Measurements from ENCODE around the gene AP5M1. TPM values are rescaled to one million over a fixed set of nuclear protein-coding genes. Genes with fewer than 3 reads are reported as not detected.
"Not testable (repeated sequence)": the region's sequence is repeated elsewhere in the genome, so short reads cannot be mapped to it uniquely, and the experiment has no call there.

AP5M1 gene
- total RNA-seq, 1 donor from 2014 or later, result 36.3 TPM

GRCh38 chr14:57243320-57243719, 25.5 kb upstream of the AP5M1 start:
- TF ChIP-seq CTCF (IDR thresholded peaks at IDR 0.05; ENCODE audit: unreplicated experiment), result no peak
- Mint-ChIP-seq H3K36me3 (peaks cover 6% of the 10 kb centered on the region), H3K27ac (no peak overlapping the region), H3K9me3 (no peaks in the 10 kb centered on the region), H3K4me1 (no peaks in the 10 kb centered on the region), H3K27me3 (ENCODE audit: low read depth) (no peaks in the 10 kb centered on the region), H3K4me3 (no peak overlapping the region)
- DNase-seq (ENCODE audit: low spot score in 2 of 2, unreplicated experiment in 2 of 2), result no peak

- TF ChIP-seq CTCF (IDR thresholded peaks at IDR 0.05; ENCODE audit: unreplicated experiment), result no peak
- Mint-ChIP-seq H3K27me3 (ENCODE audit: low read depth) (no peaks in the 10 kb centered on the region), H3K9me3 (no peaks in the 10 kb centered on the region), H3K27ac (no peak overlapping the region), H3K36me3 (peaks cover 6% of the 10 kb centered on the region), H3K4me3 (no peak overlapping the region), H3K4me1 (no peaks in the 10 kb centered on the region)
- no peak for DNase-seq (ENCODE audit: low spot score in 2 of 2, unreplicated experiment in 2 of 2)
Observed at GRCh38 chr14:57244106-57244505, 24.7 kb upstream of the AP5M1 start.

GRCh38 chr14:57245941-57246340, 22.8 kb upstream of the AP5M1 start:
- TF ChIP-seq CTCF (IDR thresholded peaks at IDR 0.05; ENCODE audit: unreplicated experiment), result no peak
- Mint-ChIP-seq H3K9me3 (no peaks in the 10 kb centered on the region), H3K36me3 (peaks cover 6% of the 10 kb centered on the region), H3K27me3 (ENCODE audit: low read depth) (no peaks in the 10 kb centered on the region), H3K4me3 (no peak overlapping the region), H3K4me1 (no peaks in the 10 kb centered on the region), H3K27ac (no peak overlapping the region)
- no peak for DNase-seq (ENCODE audit: low spot score in 2 of 2, unreplicated experiment in 2 of 2)

- H3K36me3 Mint-ChIP-seq, result peaks cover 6% of the 10 kb centered on the region
- H3K27me3 Mint-ChIP-seq (ENCODE audit: low read depth), result no peaks in the 10 kb centered on the region
- no peaks in the 10 kb centered on the region for H3K4me1 Mint-ChIP-seq
- H3K9me3 Mint-ChIP-seq, result no peaks in the 10 kb centered on the region
- no peak for TF ChIP-seq CTCF (IDR thresholded peaks at IDR 0.05; ENCODE audit: unreplicated experiment)
- no peak for DNase-seq (ENCODE audit: low spot score in 2 of 2, unreplicated experiment in 2 of 2)
- H3K27ac Mint-ChIP-seq, result no peak overlapping the region
- no peak overlapping the region for H3K4me3 Mint-ChIP-seq
Observed at GRCh38 chr14:57246933-57247657, 21.7 kb upstream of the AP5M1 start.

- no peak for TF ChIP-seq CTCF (IDR thresholded peaks at IDR 0.05; ENCODE audit: unreplicated experiment)
- no peaks in the 10 kb centered on the region for H3K4me1 Mint-ChIP-seq
- H3K4me3 Mint-ChIP-seq, result no peak overlapping the region
- no peak overlapping the region for H3K27ac Mint-ChIP-seq
- peaks cover 15% of the 10 kb centered on the region for H3K36me3 Mint-ChIP-seq
- no peak for DNase-seq (ENCODE audit: low spot score in 2 of 2, unreplicated experiment in 2 of 2)
- H3K27me3 Mint-ChIP-seq (ENCODE audit: low read depth), result no peaks in the 10 kb centered on the region
- peaks cover 5% of the 10 kb centered on the region for H3K9me3 Mint-ChIP-seq
Observed at GRCh38 chr14:57254884-57255283, 13.9 kb upstream of the AP5M1 start.

- H3K9me3 Mint-ChIP-seq; H3K27ac Mint-ChIP-seq; H3K4me1 Mint-ChIP-seq; H3K4me3 Mint-ChIP-seq; H3K27me3 Mint-ChIP-seq (ENCODE audit: low read depth); DNase-seq (ENCODE audit: low spot score in 2 of 2, unreplicated experiment in 2 of 2): not testable (repeated sequence)
- peaks cover 15% of the 10 kb centered on the region for H3K36me3 Mint-ChIP-seq
Observed at GRCh38 chr14:57258221-57258620, 10.6 kb upstream of the AP5M1 start.
